DMS 273 (cell line): Measurements from ENCODE around the gene WRAP53.

Source experiments
- DNase-seq: peaks from one replicate; lab custom pipeline; 2025; ENCODE audit not compliant: unreplicated experiment; lab: John Stamatoyannopoulos, UW

WRAP53 gene

GRCh38 chr17:7740481-7741001, 52.3 kb downstream of the WRAP53 start:
- DNase-seq = peak; percentile 30

GRCh38 chr17:7742729-7743128, 54.5 kb downstream of the WRAP53 start:
- no peak for DNase-seq

- DNase-seq = no peak
Observed at GRCh38 chr17:7744416-7744815, 56.1 kb downstream of the WRAP53 start.

- DNase-seq = no peak
Observed at GRCh38 chr17:7745748-7746470, 57.6 kb downstream of the WRAP53 start.

- no peak for DNase-seq
Observed at GRCh38 chr17:7747635-7748071, 59.4 kb downstream of the WRAP53 start.

- peak; percentile 12 for DNase-seq
Observed at GRCh38 chr17:7748076-7748775, 59.9 kb downstream of the WRAP53 start.

- DNase-seq = no peak
Observed at GRCh38 chr17:7750321-7750821, 62.1 kb downstream of the WRAP53 start.
